PFSK-1 (cell line): ENCODE data around the gene SORBS1.

Source experiments
- FOXP2 ChIP-seq: optimal IDR thresholded peaks from 2 replicates; pipeline ENCODE3; 2011; ENCODE audit warnings: borderline replicate concordance, control low read depth, inconsistent platforms; ENCODE audit not compliant: insufficient read depth; ENCODE audit errors: extremely low read length, extremely low read depth
- POLR2AphosphoS5 ChIP-seq: IDR thresholded peaks from 2 replicates; pipeline ENCODE4 v1.6.1; 2012; ENCODE audit warnings: low read depth, mild to moderate bottlenecking, control low read depth, low read length, moderate library complexity
- REST ChIP-seq, 2 experiments: IDR thresholded peaks; 2 replicates each; pipeline versions ENCODE4 v1.6.1 to v1.8.0; 2011 to 2012; ENCODE audit warnings: low read depth in 2 of 2, low read length in 2 of 2, control low read depth in 1 of 2, inconsistent platforms in 1 of 2, mild to moderate bottlenecking in 1 of 2, moderate library complexity in 1 of 2; ENCODE audit not compliant: insufficient read depth in 1 of 2
- SIN3A ChIP-seq: IDR thresholded peaks from 2 replicates; pipeline ENCODE4 v1.6.1; 2012; ENCODE audit warnings: mild to moderate bottlenecking, low read length, moderate library complexity, borderline replicate concordance; ENCODE audit not compliant: insufficient read depth
- TAF1 ChIP-seq: IDR thresholded peaks from 2 replicates; pipeline ENCODE4 v1.6.1; 2012; ENCODE audit warnings: low read length, control low read depth, borderline replicate concordance; ENCODE audit not compliant: insufficient read depth

- TF ChIP-seq REST (IDR thresholded peaks at IDR 0.05; ENCODE audit: insufficient read depth in 1 of 2, low read depth in 2 of 2, low read length in 2 of 2): no peak
- TF ChIP-seq POLR2AphosphoS5: no peak
- no peak for TF ChIP-seq TAF1
- no peak for TF ChIP-seq SIN3A
- no peak for TF ChIP-seq FOXP2
Measured at GRCh38 chr10:95533590-95533989, 27.6 kb downstream of the SORBS1 start.
